Epithelial cell of proximal tubule (primary cell): ENCODE results near the gene CCER1. TPM values are rescaled to one million over a fixed set of nuclear protein-coding genes. Genes with fewer than 3 reads are reported as not detected.

Source experiments
- DNase-seq: peaks from one replicate; pipeline ENCODE4 v3.0.0-alpha.2; 2011; ENCODE audit warnings: low read depth
- H3K4me3 ChIP-seq: 2 replicates; pipeline ENCODE4 v1.5.1; 2011; ENCODE audit warnings: low read depth, mild to moderate bottlenecking, low read length
- CTCF ChIP-seq: conservative IDR thresholded peaks from 2 replicates; pipeline ENCODE4 v1.5.1; 2012; ENCODE audit warnings: low read depth, mild to moderate bottlenecking, low read length
- total RNA-seq: library from RNA; depleted of rRNA; stranded (reverse); fragments of >200 nt; gene quantifications from 2 replicates; pipeline ENCODE4 v1.2.3, GENCODE V29; 2015

Gene CCER1
- total RNA-seq, 1 donor from 2014 or later, result not detected

DNA sequence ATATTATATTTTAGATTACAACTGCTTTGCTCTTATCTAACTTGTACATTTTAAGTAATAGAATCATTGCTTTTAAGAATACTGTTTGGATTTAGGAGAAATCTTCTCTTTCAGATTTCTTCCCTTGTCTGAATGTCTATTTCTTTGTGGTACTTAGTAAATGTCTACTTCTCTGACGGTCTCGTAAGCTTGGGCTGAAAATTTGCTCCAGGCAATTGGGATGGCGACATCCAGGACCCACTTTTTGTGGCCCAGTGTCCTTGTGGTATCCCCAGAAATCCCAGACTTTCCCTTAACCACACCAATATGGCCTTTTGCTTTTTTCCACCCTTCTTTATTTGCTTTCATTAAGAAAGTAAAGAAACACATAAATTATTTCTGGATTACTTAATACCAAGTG, 24.0 kb upstream of the CCER1 start:
- no peak for TF ChIP-seq CTCF
- H3K4me3 ChIP-seq, result no peak overlapping the region
- DNase-seq, result no peak

GRCh38 chr12:90978117-90978770, 23.3 kb upstream of the CCER1 start:
- no peak overlapping the region for H3K4me3 ChIP-seq
- no peak for DNase-seq
- peak; percentile 80 for TF ChIP-seq CTCF

DNA sequence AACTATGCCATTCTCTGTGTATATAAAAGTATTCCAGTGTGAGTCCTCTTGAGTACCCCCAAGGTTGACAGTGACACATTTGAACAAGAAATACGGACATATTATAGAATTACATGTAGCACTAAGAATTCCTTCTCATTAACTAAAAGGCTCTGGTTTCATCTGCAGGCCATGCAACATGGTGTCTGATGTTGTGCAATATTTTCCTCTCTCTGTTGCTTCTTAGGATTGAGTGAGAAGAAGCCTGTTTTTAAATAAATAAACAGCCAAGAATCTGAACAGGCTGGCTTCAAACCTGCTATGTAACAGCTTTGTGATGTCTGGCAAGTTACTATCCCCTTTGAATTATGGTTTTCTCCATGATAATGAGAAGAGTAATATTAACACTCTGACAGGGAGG, 22.2 kb upstream of the CCER1 start:
- TF ChIP-seq CTCF, result no peak
- no peak overlapping the region for H3K4me3 ChIP-seq
- no peak for DNase-seq

DNA sequence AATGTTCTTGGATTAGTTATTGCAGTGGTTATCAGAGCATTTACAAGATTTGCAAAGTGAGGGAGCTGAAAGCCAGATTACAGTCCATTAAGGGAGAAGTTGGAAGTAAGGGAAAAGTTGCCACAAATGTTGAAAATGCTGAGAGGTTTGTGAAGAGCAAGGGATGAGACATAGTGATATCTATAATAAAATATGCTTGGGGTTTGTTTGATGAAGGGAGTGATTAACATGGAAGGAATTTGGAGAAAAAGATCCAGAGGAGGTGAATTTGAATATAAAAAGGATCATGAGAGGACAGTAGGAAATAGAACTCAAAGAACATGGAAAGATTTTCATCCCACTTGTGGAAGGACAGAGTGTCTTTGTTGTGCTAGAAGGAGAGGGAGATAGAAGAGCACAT, 19.3 kb upstream of the CCER1 start:
- no peak for DNase-seq
- no peak for TF ChIP-seq CTCF

GRCh38 chr12:90972226-90972625, 17.2 kb upstream of the CCER1 start:
- DNase-seq, result no peak
- H3K4me3 ChIP-seq, result no peak overlapping the region
- TF ChIP-seq CTCF, result no peak

More for the DNA sequence above, 19.3 kb upstream of the CCER1 start:
- H3K4me3 ChIP-seq, result no peak overlapping the region

DNA sequence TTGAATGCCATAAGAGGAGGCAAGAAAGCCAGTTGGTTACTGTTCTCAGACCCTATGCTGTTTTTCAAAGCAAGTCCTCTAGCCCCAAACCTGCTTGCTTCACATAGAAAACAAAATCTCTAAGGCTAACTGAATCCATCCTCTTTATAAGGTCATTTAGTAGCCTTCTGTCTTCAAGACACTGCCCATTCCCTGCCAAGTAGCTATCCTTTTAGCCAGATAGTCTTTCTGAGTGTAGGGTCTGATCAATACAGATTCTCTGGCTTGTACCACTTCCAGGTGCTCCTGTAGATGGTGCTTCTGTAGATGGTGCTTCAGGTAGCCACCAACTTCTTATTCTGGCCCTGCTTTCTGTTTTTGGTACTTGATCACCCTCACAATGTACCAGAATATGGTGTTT, 15.9 kb upstream of the CCER1 start:
- no peak overlapping the region for H3K4me3 ChIP-seq
- TF ChIP-seq CTCF, result no peak
- no peak for DNase-seq

- TF ChIP-seq CTCF, result no peak
- no peak overlapping the region for H3K4me3 ChIP-seq
- DNase-seq, result no peak
These were observed 15.5 kb upstream of the CCER1 start for GRCh38 chr12:90970471-90970870.
